Daoy (cell line): Measurements from ENCODE around the gene ANKS1B. TPM values are rescaled to one million over a fixed set of nuclear protein-coding genes. Genes with fewer than 3 reads are reported as not detected.
"Not testable (repeated sequence)": the region's sequence is repeated elsewhere in the genome, so short reads cannot be mapped to it uniquely, and the experiment has no call there.

Experiments used
- DNase-seq: peaks from one replicate; pipeline ENCODE4 v3.0.0-alpha.2; 2015; ENCODE audit warnings: low read depth
- total RNA-seq: library from RNA; depleted of rRNA; stranded (reverse); fragments of >200 nt; shearing (Covaris generic); gene quantifications from 2 replicates; pipeline ENCODE4 v1.2.3, GENCODE V29; 2014

ANKS1B gene
- total RNA-seq, 1 experiment from 2014 or later = 36.8 TPM

- DNase-seq = no peak
Observed at GRCh38 chr12:99009654-99010296, 975.0 kb downstream of the ANKS1B start.

- no peak for DNase-seq
Observed at GRCh38 chr12:99005601-99006000, 979.1 kb downstream of the ANKS1B start.

GRCh38 chr12:99004799-99005466 is 979.8 kb downstream of the ANKS1B start:
- no peak for DNase-seq

GRCh38 chr12:99002731-99003130 is 982.0 kb downstream of the ANKS1B start:
- DNase-seq = no peak

- DNase-seq = no peak
Observed at GRCh38 chr12:99002156-99002555, 982.6 kb downstream of the ANKS1B start.

GRCh38 chr12:98999559-98999958 is 985.2 kb downstream of the ANKS1B start:
- DNase-seq = no peak

- peak; percentile 28 for DNase-seq
Observed at GRCh38 chr12:98998697-98999299, 985.9 kb downstream of the ANKS1B start.

- DNase-seq = no peak
Observed at GRCh38 chr12:98997899-98998298, 986.8 kb downstream of the ANKS1B start.

- DNase-seq = no peak
Observed at GRCh38 chr12:98990648-98991047, 994.1 kb downstream of the ANKS1B start.

GRCh38 chr12:98985156-98985555 is 999.6 kb downstream of the ANKS1B start:
- DNase-seq = no peak

- no peak for DNase-seq
Observed at GRCh38 chr12:98983647-98984046, 1001.1 kb downstream of the ANKS1B start.

- DNase-seq = no peak
Observed at GRCh38 chr12:98980508-98980907, 1004.2 kb downstream of the ANKS1B start.

GRCh38 chr12:98977186-98977585 is 1007.5 kb downstream of the ANKS1B start:
- no peak for DNase-seq

GRCh38 chr12:98974767-98975381 is 1009.9 kb downstream of the ANKS1B start:
- no peak for DNase-seq

- DNase-seq = peak; percentile 83
Observed at GRCh38 chr12:98973395-98973794, 1011.3 kb downstream of the ANKS1B start.

GRCh38 chr12:98970950-98971349 is 1013.8 kb downstream of the ANKS1B start:
- DNase-seq = no peak

- DNase-seq = no peak
Observed at GRCh38 chr12:98970210-98970609, 1014.5 kb downstream of the ANKS1B start.

- no peak for DNase-seq
Observed at GRCh38 chr12:98968896-98969295, 1015.8 kb downstream of the ANKS1B start.

GRCh38 chr12:98957135-98957534 is 1027.6 kb downstream of the ANKS1B start:
- not testable (repeated sequence) for DNase-seq

- DNase-seq = peak; percentile 42
Observed at GRCh38 chr12:98955284-98955683, 1029.5 kb downstream of the ANKS1B start.

- no peak for DNase-seq
Observed at GRCh38 chr12:98954506-98954905, 1030.2 kb downstream of the ANKS1B start.

GRCh38 chr12:98951406-98951805 is 1033.3 kb downstream of the ANKS1B start:
- DNase-seq = no peak
